Lower leg skin (tissue), 4 donors: ENCODE measurements around the gene HSPG2. TPM values are rescaled to one million over a fixed set of nuclear protein-coding genes. Genes with fewer than 3 reads are reported as not detected.

Source experiments
- DNase-seq, 2 donors: peaks; one replicate each; pipeline ENCODE4 v3.0.0-alpha.2; 2019; ENCODE audit warnings: low spot score in 2 of 2
- H3K4me3 ChIP-seq: fragments of 200-600 bp; sonication (generic); 2 replicates; pipeline ENCODE4 v1.5.1; 2017; ENCODE audit warnings: mild to moderate bottlenecking, low read depth; ENCODE audit not compliant: poor library complexity, severe bottlenecking
- POLR2A ChIP-seq, 2 donors: fragments of 450-650 bp; IDR thresholded peaks; one replicate each; pipeline ENCODE4 v1.6.1; 2016 to 2017; ENCODE audit warnings: antibody characterized with exemption in 2 of 2, mild to moderate bottlenecking in 1 of 2, moderate library complexity in 1 of 2
- whole genome bisulfite sequencing, 2 donors: methylation state at CpG; one replicate each; pipeline ENCODE4 v1.1.5; 2018; 5-methylcytosine and 5-hydroxymethylcytosine counted together
- intact Hi-C: fragments of 100-400 bp; cut with DNase I; formaldehyde crosslinking; loops from one replicate; pipeline ENCODE4 v1.15.0; 2023; ENCODE audit warnings: low total_unique reads
- total RNA-seq, 4 donors: library from RNA; depleted of rRNA; stranded (reverse); fragments of >200 nt; gene quantifications; one replicate each; pipeline ENCODE4 v1.1.0, GENCODE V29; 2016
- TF ChIP-seq, protein P1 (sequence below), 3 donors: fragments of 450-650 bp; IDR thresholded peaks; one replicate each; pipeline ENCODE4 v1.5.1; 2016; ENCODE audit warnings: antibody characterized with exemption in 3 of 3, mild to moderate bottlenecking in 3 of 3, moderate library complexity in 2 of 3

The HSPG2 gene
- total RNA-seq, 4 donors from 2014 or later, result 67.9 to 171 (median 99.6) TPM

DNA sequence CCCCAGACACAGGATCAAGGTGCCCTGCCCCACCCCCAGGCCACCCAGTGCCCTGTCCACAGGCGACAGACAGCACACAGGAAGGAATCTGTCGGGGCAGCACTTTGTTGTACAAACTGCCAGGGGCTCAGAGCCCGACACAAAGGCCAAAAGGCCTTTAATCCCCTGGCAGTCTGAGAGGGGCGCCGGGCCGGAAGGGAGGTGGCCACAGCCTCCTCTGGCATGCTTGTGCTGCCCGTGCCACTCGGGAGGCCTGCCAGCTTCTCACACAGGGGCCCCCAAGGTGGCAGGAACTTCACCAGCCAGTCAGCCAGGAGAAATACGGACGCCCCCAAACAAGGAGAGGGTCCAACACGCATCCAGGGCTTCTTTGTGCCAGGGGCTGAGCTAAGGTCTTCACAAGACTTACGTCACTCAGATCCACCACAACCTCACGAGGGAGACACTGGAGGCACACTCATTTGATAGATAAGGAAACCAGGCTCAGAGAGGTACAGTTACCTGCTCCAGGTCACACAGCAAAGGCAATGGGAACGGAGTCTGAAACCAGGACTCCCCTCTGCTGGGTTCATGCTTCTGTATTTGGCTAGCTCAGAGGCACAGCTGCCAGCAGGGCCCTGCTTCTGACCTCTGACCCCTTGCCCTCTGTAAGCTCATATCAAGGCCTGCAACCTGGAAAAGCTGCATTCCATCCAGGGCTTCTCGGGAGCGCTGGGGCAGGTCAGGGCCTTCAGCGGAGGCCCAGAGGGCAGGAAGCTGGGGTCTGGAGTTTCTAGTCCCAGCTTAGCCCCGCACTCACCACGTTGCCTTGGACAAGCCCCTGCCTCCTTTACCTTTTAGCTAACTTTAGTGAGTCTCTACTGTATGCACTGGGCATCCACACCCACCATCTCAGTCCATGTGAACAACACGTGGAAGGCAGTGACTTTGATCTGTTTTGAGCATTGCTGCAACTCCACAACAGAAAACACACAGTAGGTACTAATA lies 34.8 kb downstream of the HSPG2 start:
- WGBS, 2 donors, result 48 to 49% methylated on average over 18 to 20 of the region's 20 CpGs
- H3K4me3 ChIP-seq, result no peak overlapping the region
- no peak for DNase-seq
- intact Hi-C loops, result no loop called here
- TF ChIP-seq, protein P1, sequence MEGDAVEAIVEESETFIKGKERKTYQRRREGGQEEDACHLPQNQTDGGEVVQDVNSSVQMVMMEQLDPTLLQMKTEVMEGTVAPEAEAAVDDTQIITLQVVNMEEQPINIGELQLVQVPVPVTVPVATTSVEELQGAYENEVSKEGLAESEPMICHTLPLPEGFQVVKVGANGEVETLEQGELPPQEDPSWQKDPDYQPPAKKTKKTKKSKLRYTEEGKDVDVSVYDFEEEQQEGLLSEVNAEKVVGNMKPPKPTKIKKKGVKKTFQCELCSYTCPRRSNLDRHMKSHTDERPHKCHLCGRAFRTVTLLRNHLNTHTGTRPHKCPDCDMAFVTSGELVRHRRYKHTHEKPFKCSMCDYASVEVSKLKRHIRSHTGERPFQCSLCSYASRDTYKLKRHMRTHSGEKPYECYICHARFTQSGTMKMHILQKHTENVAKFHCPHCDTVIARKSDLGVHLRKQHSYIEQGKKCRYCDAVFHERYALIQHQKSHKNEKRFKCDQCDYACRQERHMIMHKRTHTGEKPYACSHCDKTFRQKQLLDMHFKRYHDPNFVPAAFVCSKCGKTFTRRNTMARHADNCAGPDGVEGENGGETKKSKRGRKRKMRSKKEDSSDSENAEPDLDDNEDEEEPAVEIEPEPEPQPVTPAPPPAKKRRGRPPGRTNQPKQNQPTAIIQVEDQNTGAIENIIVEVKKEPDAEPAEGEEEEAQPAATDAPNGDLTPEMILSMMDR (IDR thresholded peaks at IDR 0.05), result no peak
- no peak for TF ChIP-seq POLR2A (IDR thresholded peaks at IDR 0.05)

DNA sequence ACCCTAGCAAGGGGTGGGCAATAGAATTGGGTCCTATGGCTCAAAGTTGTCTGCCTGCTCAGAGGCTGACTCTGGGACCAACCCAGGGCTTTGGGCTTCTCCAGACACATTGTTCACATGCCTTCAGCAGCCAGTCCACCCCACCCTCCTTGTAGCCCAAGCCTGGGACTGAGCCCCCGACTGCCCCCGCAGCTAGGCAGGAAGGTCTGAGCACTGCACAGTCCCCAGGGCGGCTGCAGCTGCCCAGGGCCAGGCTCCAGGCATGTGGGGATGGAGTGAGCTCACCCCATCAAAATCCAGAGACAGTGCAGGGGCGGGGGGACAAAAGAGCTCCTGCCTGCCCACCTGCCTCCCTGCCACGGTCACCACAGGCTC lies 35.6 kb downstream of the HSPG2 start:
- no peak overlapping the region for H3K4me3 ChIP-seq
- TF ChIP-seq, protein P1 (IDR thresholded peaks at IDR 0.05), result no peak
- no peak for TF ChIP-seq POLR2A (IDR thresholded peaks at IDR 0.05)
- no peak for DNase-seq
- intact Hi-C loops, result no loop called here
- WGBS, 2 donors, result 85% methylated on average over 4 of the region's 5 CpGs; no CpG with 5 or more reads in 1 of the 2 donors

DNA sequence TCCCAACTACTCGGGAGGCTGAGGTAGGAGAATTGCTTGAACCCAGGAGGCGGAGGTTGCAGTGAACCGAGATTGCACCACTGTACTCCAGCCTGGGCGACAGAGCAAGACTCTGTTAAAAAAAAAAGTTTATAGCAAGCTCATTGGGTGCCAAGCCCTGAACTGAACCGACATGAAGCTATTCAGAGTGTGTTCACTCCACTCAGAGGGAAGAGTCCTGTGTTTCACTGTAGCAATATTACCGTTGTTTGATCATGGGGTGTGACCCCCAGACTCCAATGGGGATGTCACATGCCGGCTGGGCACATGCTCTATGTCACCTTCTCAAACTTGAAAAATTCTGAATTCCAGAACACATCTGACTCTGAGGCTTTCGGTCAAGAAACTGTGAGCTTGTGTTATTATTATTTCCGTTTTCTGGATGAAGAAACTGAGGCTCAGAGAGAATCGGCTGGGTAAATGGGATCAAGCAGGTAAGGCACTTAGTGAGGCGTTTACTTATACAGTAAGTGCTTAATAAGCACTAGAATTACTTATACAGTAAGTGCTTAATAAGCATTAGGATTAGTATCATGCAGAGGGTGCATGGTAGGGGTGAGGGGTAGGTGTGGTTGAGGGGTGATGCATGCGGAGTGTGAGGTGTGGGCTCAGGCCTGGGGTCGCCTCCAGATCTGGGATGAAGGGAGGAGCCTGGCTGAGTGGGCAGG lies 36.2 kb downstream of the HSPG2 start:
- no peak for DNase-seq
- no peak overlapping the region for H3K4me3 ChIP-seq
- WGBS, 2 donors, result 62% methylated on average over 13 of the region's 13 CpGs
- TF ChIP-seq, protein P1 (IDR thresholded peaks at IDR 0.05), result no peak
- no peak for TF ChIP-seq POLR2A (IDR thresholded peaks at IDR 0.05)
- intact Hi-C loops, result no loop called here

DNA sequence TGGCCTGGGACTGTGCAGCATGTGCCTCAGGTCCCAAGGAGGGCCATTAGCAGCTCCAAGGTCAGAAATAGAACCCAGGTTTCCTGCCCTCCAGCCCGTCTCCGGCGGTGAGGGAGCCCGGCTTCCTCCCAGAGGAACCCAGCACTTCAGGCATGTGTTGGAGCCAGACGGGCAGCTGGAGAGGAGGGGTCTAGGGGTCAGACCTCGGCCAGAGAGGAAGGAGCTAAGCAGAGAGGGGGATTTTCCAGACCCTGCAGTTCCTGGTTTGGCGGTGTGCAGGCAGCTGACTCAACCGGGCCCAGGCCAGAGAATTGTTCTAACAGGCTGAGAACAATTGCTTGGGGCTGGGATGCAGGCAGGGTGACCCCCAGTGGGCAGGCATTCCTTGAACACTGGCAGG lies 37.1 kb downstream of the HSPG2 start:
- DNase-seq, result no peak
- intact Hi-C loops, result no loop called here
- 38 to 50% methylated on average over 8 of the region's 8 CpGs for WGBS, 2 donors
- no peak overlapping the region for H3K4me3 ChIP-seq
- TF ChIP-seq, protein P1 (IDR thresholded peaks at IDR 0.05), result no peak
- TF ChIP-seq POLR2A (IDR thresholded peaks at IDR 0.05), result no peak

DNA sequence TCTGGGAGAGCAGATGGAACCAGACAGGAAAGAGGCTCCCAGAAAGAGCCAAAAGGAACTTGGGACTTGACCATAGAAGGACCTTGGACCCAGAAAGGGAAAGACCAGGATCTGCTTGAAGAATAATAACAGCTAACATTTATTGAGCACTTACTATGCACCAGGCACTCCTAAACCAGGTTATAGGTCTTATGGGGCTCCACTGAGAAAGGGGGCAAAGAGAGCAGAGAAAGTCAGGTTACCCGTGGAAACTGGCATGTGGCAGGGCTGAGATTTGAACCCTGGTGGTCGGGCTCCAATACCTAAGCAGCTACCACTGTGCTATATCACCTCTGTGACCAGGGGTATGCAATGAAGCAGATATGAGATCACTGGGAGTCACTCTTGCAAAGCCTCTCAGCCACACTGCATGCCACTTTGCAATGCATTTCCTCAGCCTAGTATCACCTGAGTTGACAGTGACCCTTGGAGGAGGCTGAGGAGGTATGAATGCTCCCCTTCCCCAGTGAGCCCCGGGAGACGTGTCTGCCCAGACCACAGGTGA lies 37.8 kb downstream of the HSPG2 start:
- TF ChIP-seq POLR2A (IDR thresholded peaks at IDR 0.05), result no peak
- TF ChIP-seq, protein P1 (IDR thresholded peaks at IDR 0.05), result no peak
- intact Hi-C loops, result no loop called here
- H3K4me3 ChIP-seq, result no peak overlapping the region
- no peak for DNase-seq
- 67 to 93% methylated on average over 2 to 4 of the region's 4 CpGs for WGBS, 2 donors
